GM12878 (cell line): Measurements from ENCODE around the gene UGGT1. TPM values are rescaled to one million over a fixed set of nuclear protein-coding genes. Genes with fewer than 3 reads are reported as not detected.

ENCODE experiments used
- ATAC-seq: fragments of 200-7000 bp; cut with Tn5 transposase; 3 replicates; pipeline ENCODE4 v1.9.1; 2020; ENCODE audit warnings: mild to moderate bottlenecking, moderate library complexity
- BruUV-seq: library from RNA; stranded (reverse); fragments of 400-500 nt; replicated peaks from 2 replicates; lab custom pipeline; 2021; lab: Mats Ljungman, UMichigan
- CTCF ChIA-PET: fragments of 300-600 bp; sonication (Branson Sonifier 250); formaldehyde crosslinking; extraction: SDS; loops from one replicate; lab custom pipeline; 2021; ENCODE audit warnings: inconsistent platforms; lab: Yijun Ruan, JAX
- POLR2A ChIA-PET: fragments of 350-600 bp; formaldehyde crosslinking; extraction: SDS; loops from one replicate; lab custom pipeline; 2021; ENCODE audit warnings: inconsistent platforms; lab: Charles Lee
- RAD21 ChIA-PET: fragments of 300-600 bp; sonication (Branson Sonifier 250); formaldehyde crosslinking; loops from one replicate; lab custom pipeline; 2023; ENCODE audit warnings: antibody characterized with exemption; ENCODE audit not compliant: unreplicated experiment; lab: Charles Lee
- SMC1A ChIA-PET: fragments of 300-600 bp; sonication (Branson Sonifier 250); formaldehyde crosslinking; loops from one replicate; lab custom pipeline; 2023; ENCODE audit not compliant: unreplicated experiment, uncharacterized antibody; lab: Charles Lee
- DNase-seq: peaks from one replicate; pipeline ENCODE4 v3.0.0-alpha.2; 2011; ENCODE audit warnings: low read depth, low spot score
- FAIRE-seq: peaks from 3 replicates; lab custom pipeline; 2011; peaks lifted over from hg19 to GRCh38; lab: Jason Lieb, UNC
- H2AFZ ChIP-seq: 2 replicates; pipeline ENCODE4 v1.6.0; 2011; ENCODE audit warnings: low read depth, low read length, control low read depth; ENCODE audit not compliant: control insufficient read depth
- H3K27ac ChIP-seq: 2 replicates; pipeline ENCODE4 v1.5.1; 2011; ENCODE audit warnings: control low read depth; ENCODE audit not compliant: control insufficient read depth, insufficient read depth
- H3K27me3 ChIP-seq, 2 experiments: replicated peaks in 1 of 2; 2 replicates each; pipeline versions ENCODE4 v1.6.0 to v1.6.1; 2011; ENCODE audit warnings: low read length in 1 of 2; ENCODE audit not compliant: control insufficient read depth in 2 of 2, insufficient read depth in 2 of 2
- H3K36me3 ChIP-seq, 2 experiments: 2 replicates each; pipeline ENCODE4 v1.5.1; 2011; ENCODE audit warnings: low read length in 1 of 2; ENCODE audit not compliant: control insufficient read depth in 2 of 2, insufficient read depth in 2 of 2
- H3K4me1 ChIP-seq: 2 replicates; pipeline ENCODE4 v1.6.1; 2011; ENCODE audit warnings: mild to moderate bottlenecking, low read length, moderate library complexity, mixed read lengths; ENCODE audit not compliant: control insufficient read depth, insufficient read depth
- H3K4me2 ChIP-seq: 2 replicates; pipeline ENCODE4 v1.6.0; 2011; ENCODE audit warnings: control low read depth; ENCODE audit not compliant: control insufficient read depth, insufficient read depth
- H3K4me3 ChIP-seq: fragments of 200-600 bp; sonication (generic); 2 replicates; pipeline ENCODE4 v1.5.1; 2016
- H3K79me2 ChIP-seq: 2 replicates; pipeline ENCODE4 v1.6.0; 2011; ENCODE audit warnings: low read length; ENCODE audit not compliant: control insufficient read depth, insufficient read depth
- H3K9ac ChIP-seq: 2 replicates; pipeline ENCODE4 v1.8.0; 2011; ENCODE audit warnings: low read length, control low read depth, mixed read lengths; ENCODE audit not compliant: control insufficient read depth, insufficient read depth
- H3K9me3 ChIP-seq: replicated peaks from 3 replicates; pipeline ENCODE4 v1.5.1; 2011; ENCODE audit warnings: mild to moderate bottlenecking, low read length; ENCODE audit not compliant: control insufficient read depth, insufficient read depth
- H4K20me1 ChIP-seq: 2 replicates; pipeline ENCODE4 v1.6.0; 2011; ENCODE audit not compliant: control insufficient read depth, insufficient read depth
- DPF2 ChIP-seq: fragments of 450-650 bp; IDR thresholded peaks from 2 replicates; pipeline ENCODE4 v1.6.1; 2017; ENCODE audit warnings: mild to moderate bottlenecking
- ESRRA ChIP-seq: IDR thresholded peaks from 2 replicates; pipeline ENCODE4 v1.6.1; 2012; ENCODE audit warnings: mild to moderate bottlenecking, low read length, improper control_type of control experiment
- GABPA ChIP-seq: IDR thresholded peaks from 2 replicates; pipeline ENCODE4 v1.6.1; 2014; ENCODE audit warnings: antibody characterized with exemption, low read depth, mild to moderate bottlenecking, inconsistent platforms
- HDAC6 ChIP-seq: fragments of 200-600 bp; sonication (generic); IDR thresholded peaks from one replicate; pipeline ENCODE4 v1.8.0; 2017; ENCODE audit warnings: antibody characterized with exemption; ENCODE audit not compliant: unreplicated experiment
- MEF2A ChIP-seq: IDR thresholded peaks from 2 replicates; pipeline ENCODE4 v1.6.1; 2011; ENCODE audit warnings: low read depth, mild to moderate bottlenecking, low read length, moderate library complexity; ENCODE audit not compliant: insufficient read depth
- MTA3 ChIP-seq: IDR thresholded peaks from 2 replicates; pipeline ENCODE4 v1.6.1; 2012; ENCODE audit warnings: low read length, inconsistent platforms, borderline replicate concordance
- NFIC ChIP-seq: IDR thresholded peaks from 2 replicates; pipeline ENCODE4 v1.6.1; 2012; ENCODE audit warnings: low read depth, mild to moderate bottlenecking, inconsistent platforms, low read length, moderate library complexity
- NFYA ChIP-seq: IDR thresholded peaks from 2 replicates; pipeline ENCODE4 v1.6.1; 2011; ENCODE audit warnings: low read depth, mild to moderate bottlenecking, low read length, improper control_type of control experiment, borderline replicate concordance
- NFYB ChIP-seq: IDR thresholded peaks from 2 replicates; pipeline ENCODE4 v1.6.1; 2011; ENCODE audit warnings: low read depth, mild to moderate bottlenecking, low read length, improper control_type of control experiment, moderate library complexity; ENCODE audit not compliant: insufficient read depth
- PAX8 ChIP-seq: fragments of 450-650 bp; IDR thresholded peaks from 2 replicates; pipeline ENCODE4 v1.6.1; 2017; ENCODE audit warnings: mild to moderate bottlenecking, moderate library complexity
- PKNOX1 ChIP-seq: fragments of 450-650 bp; IDR thresholded peaks from 2 replicates; pipeline ENCODE4 v1.6.1; 2016; ENCODE audit warnings: mild to moderate bottlenecking
- PRDM15 ChIP-seq: fragments of 450-650 bp; formaldehyde crosslinking; IDR thresholded peaks from 2 replicates; pipeline ENCODE4 v1.4.0; 2020; ENCODE audit warnings: mild to moderate bottlenecking, moderate library complexity
- RB1 ChIP-seq: fragments of 450-650 bp; formaldehyde crosslinking; IDR thresholded peaks from 2 replicates; pipeline ENCODE4 v1.6.1; 2017; ENCODE audit warnings: mild to moderate bottlenecking, borderline replicate concordance
- SRF ChIP-seq, 2 experiments: IDR thresholded peaks; 2 replicates each; pipeline ENCODE4 v1.6.1; 2011; ENCODE audit warnings: low read depth in 2 of 2, low read length in 2 of 2, mild to moderate bottlenecking in 1 of 2, moderate library complexity in 1 of 2
- SUZ12 ChIP-seq: fragments of 200-600 bp; sonication (generic); IDR thresholded peaks from one replicate; pipeline ENCODE4 v1.6.1; 2018; ENCODE audit warnings: antibody characterized with exemption, mild to moderate bottlenecking; ENCODE audit not compliant: unreplicated experiment
- WRNIP1 ChIP-seq: IDR thresholded peaks from 2 replicates; pipeline ENCODE4 v1.6.1; 2011; ENCODE audit warnings: low read depth, low read length, improper control_type of control experiment, borderline replicate concordance
- ZBED1 ChIP-seq: IDR thresholded peaks from 2 replicates; pipeline ENCODE4 v1.6.1; 2016; ENCODE audit warnings: borderline replicate concordance
- ZNF207 ChIP-seq: fragments of 450-650 bp; IDR thresholded peaks from 2 replicates; pipeline ENCODE4 v1.6.1; 2014; ENCODE audit warnings: antibody characterized with exemption, mild to moderate bottlenecking, borderline replicate concordance
- WGBS: methylation state at CpG from one replicate; pipeline ENCODE4 v1.1.6; 2016; ENCODE audit warnings: low lambda C conversion rate; ENCODE audit not compliant: insufficient replicate concordance, insufficient coverage; ENCODE audit errors: missing lambda C conversion rate; 5-methylcytosine and 5-hydroxymethylcytosine counted together
- in situ Hi-C: fragments of 300-500 bp; cut with MboI; formaldehyde crosslinking; loops from 9 replicates; pipeline ENCODE4 v1.14.3; 2018; ENCODE audit warnings: mixed read lengths
- intact Hi-C: fragments of 100-400 bp; cut with micrococcal nuclease; formaldehyde crosslinking; loops from one replicate; pipeline ENCODE4 v1.14.2; 2022; ENCODE audit not compliant: unreplicated experiment
- polyA plus RNA-seq, 11 experiments: library from polyadenylated mRNA; depleted of rRNA in 4 of 11; unstranded in 6 of 11; stranded (reverse) in 5 of 11; fragments of >200 nt; fragmentation: Nextera tagmentation in 4 of 11; fragmentation: Illumina TruSeq in 1 of 11; extraction: Ambion mirVana in 4 of 11; extraction: Trizol in 1 of 11; gene quantifications; 1 replicate in 1 of 11; 2 replicates in 10 of 11; pipeline versions ENCODE4 v1.2.1 to v1.2.3, GENCODE V29; 2011 to 2016; ENCODE audit warnings: inconsistent platforms in 2 of 11, missing spikeins in 2 of 11, low read depth in 1 of 11
- total RNA-seq, 4 experiments: library from RNA; depleted of rRNA in 3 of 4; stranded (reverse); fragments of >200 nt in 3 of 4; fragmentation: Illumina TruSeq in 1 of 4; extraction: Trizol in 1 of 4; gene quantifications; 2 replicates each; pipeline versions ENCODE4 v1.2.1 to v1.2.3, GENCODE V29; 2013 to 2021

The UGGT1 gene
- total and polyA plus RNA-seq, 10 of the 15 experiments (the other 5 are each of a cell fraction or from before 2014, with no cell fraction given) = 4.1 to 49.8 (median 28.5) TPM

- SMC1A ChIA-PET = no interaction called here
- no peak overlapping the region for H3K4me3 ChIP-seq
- 99% methylated on average over 4 of the region's 4 CpGs for WGBS
- no peak for TF ChIP-seq MTA3
- no peak for TF ChIP-seq MEF2A
- TF ChIP-seq PAX8 = no peak
- no peak for TF ChIP-seq ZNF207
- no peak for TF ChIP-seq WRNIP1
- TF ChIP-seq SUZ12 = no peak
- TF ChIP-seq SRF (IDR thresholded peaks at IDR 0.05; ENCODE audit: low read depth in 2 of 2, low read length in 2 of 2) = no peak
- no peak for TF ChIP-seq NFYA
- TF ChIP-seq NFYB = no peak
- no peak for TF ChIP-seq RB1
- no peak for TF ChIP-seq PKNOX1
- TF ChIP-seq ESRRA = no peak
- TF ChIP-seq DPF2 = no peak
- no peak for TF ChIP-seq ZBED1
- no peak for TF ChIP-seq NFIC
- no peak for TF ChIP-seq GABPA
- no peak for TF ChIP-seq HDAC6
- no peak for TF ChIP-seq PRDM15 (CRISPR knock-in tag)
- TF ChIP-seq, all 136 proteins: peak for 0
- Histone ChIP-seq H3K9me3 (no peaks in the 10 kb centered on the region), H3K27ac (no peak overlapping the region), H3K27me3 (no peaks in the 10 kb centered on the region), H3K4me2 (no peak overlapping the region), H3K4me1 (peaks cover 11% of the 10 kb centered on the region), H2AFZ (no peak overlapping the region), H4K20me1 (no peaks in the 10 kb centered on the region), H3K79me2 (peaks cover 27% of the 10 kb centered on the region), H3K36me3 (peaks cover under 1 to 15% of the 10 kb centered on the region in 2 experiments), H3K9ac (no peak overlapping the region)
- CTCF ChIA-PET = interaction anchor here (2.0 to 4.7 kb wide), 2 partner anchors 12 to 41 kb away, joined by 9 to 26 read pairs; no protein-coding TSS in a partner anchor
- POLR2A ChIA-PET = interaction anchor here (0.6 to 1.0 kb wide), 2 partner anchors 13 to 78 kb away, joined by 4 to 5 read pairs; no protein-coding TSS in a partner anchor
- BruUV-seq = no TSS peak
- DNase-seq (no peak), FAIRE-seq (no peak), ATAC-seq (no peak)
- in situ Hi-C loops = no loop called here
- intact Hi-C loops = no loop called here
- RAD21 ChIA-PET = no interaction called here
These were observed 14.1 kb downstream of the UGGT1 start for GRCh38 chr2:128105072-128105471.
